B cell (primary cell): ENCODE measurements around the gene ZNRF4. TPM values are rescaled to one million over a fixed set of nuclear protein-coding genes. Genes with fewer than 3 reads are reported as not detected.

Experiments used
- ATAC-seq: fragments of 200-7000 bp; cut with Tn5 transposase; one replicate; pipeline ENCODE4 v1.10.0; 2021; ENCODE audit warnings: low read depth, mild to moderate bottlenecking, moderate number of reproducible peaks, moderate library complexity
- CTCF ChIA-PET: fragments of 350-600 bp; sonication (Branson Sonifier 250); formaldehyde crosslinking; loops from one replicate; lab custom pipeline; 2021; ENCODE audit warnings: antibody characterized with exemption, inconsistent platforms; lab: Charles Lee
- POLR2A ChIA-PET: fragments of 350-600 bp; sonication (Branson Sonifier 250); formaldehyde crosslinking; loops from one replicate; lab custom pipeline; 2021; ENCODE audit warnings: antibody characterized with exemption; lab: Charles Lee
- DNase-seq: peaks from one replicate; pipeline ENCODE4 v3.0.0; 2013
- H2AFZ ChIP-seq: 2 replicates; pipeline ENCODE4 v1.6.1; 2012; ENCODE audit warnings: mild to moderate bottlenecking, low read depth, low read length; ENCODE audit not compliant: insufficient read depth, poor library complexity, severe bottlenecking
- H3K27ac ChIP-seq, 2 donors: 1 replicate in 1 of 2; 2 replicates in 1 of 2; pipeline ENCODE4 v1.5.1; 2012 to 2013; ENCODE audit warnings: low read length in 2 of 2, mild to moderate bottlenecking in 2 of 2, moderate library complexity in 1 of 2
- H3K27me3 ChIP-seq, 4 experiments: fragments of 200-600 bp in 1 of 4; sonication (generic) in 1 of 4; replicated peaks in 1 of 4; 1 replicate in 2 of 4; 2 replicates in 2 of 4; pipeline versions ENCODE4 v1.6.1 to v1.7.0; 2013 to 2016; ENCODE audit warnings: low read length in 3 of 4, mild to moderate bottlenecking in 2 of 4, mixed read lengths in 1 of 4, moderate library complexity in 1 of 4; ENCODE audit not compliant: insufficient read depth in 4 of 4, control insufficient read depth in 3 of 4; ENCODE audit errors: control extremely low read depth in 1 of 4
- H3K36me3 ChIP-seq, 2 experiments: replicated peaks in 1 of 2; 1 replicate in 1 of 2; 2 replicates in 1 of 2; pipeline versions ENCODE4 v1.6.1 to v1.7.1; 2013; ENCODE audit warnings: low read length in 1 of 2; ENCODE audit not compliant: insufficient read depth in 2 of 2, control insufficient read depth in 1 of 2; ENCODE audit errors: control extremely low read depth in 1 of 2, extremely low read depth in 1 of 2
- H3K4me1 ChIP-seq, 2 donors: fragments of 200-600 bp in 1 of 2; sonication (generic) in 1 of 2; 1 replicate in 1 of 2; 2 replicates in 1 of 2; pipeline versions ENCODE4 v1.5.1 to v1.6.1; 2013 to 2017; ENCODE audit warnings: low read length in 2 of 2; ENCODE audit not compliant: control insufficient read depth in 2 of 2, insufficient read depth in 2 of 2
- H3K4me2 ChIP-seq: replicated peaks from 2 replicates; pipeline ENCODE3; 2012; ENCODE audit warnings: mild to moderate bottlenecking, low read depth, low read length; ENCODE audit not compliant: poor library complexity, severe bottlenecking
- H3K4me3 ChIP-seq, 5 experiments: fragments of 200-600 bp in 1 of 5; sonication (generic) in 1 of 5; 1 replicate in 3 of 5; 2 replicates in 2 of 5; pipeline versions ENCODE4 v1.5.1 to v1.7.0; 2011 to 2016; ENCODE audit warnings: low read length in 4 of 5, mild to moderate bottlenecking in 4 of 5, low read depth in 2 of 5, control low read depth in 1 of 5, moderate library complexity in 1 of 5; ENCODE audit not compliant: insufficient read depth in 1 of 5; ENCODE audit errors: control extremely low read depth in 1 of 5, extremely low read depth in 1 of 5
- H3K79me2 ChIP-seq: fragments of 200-600 bp; sonication (generic); one replicate; pipeline ENCODE4 v1.6.0; 2016; ENCODE audit warnings: low read length; ENCODE audit not compliant: control insufficient read depth, insufficient read depth
- H3K9ac ChIP-seq: fragments of 200-600 bp; sonication (generic); 2 replicates; pipeline ENCODE4 v1.6.1; 2017; ENCODE audit warnings: mild to moderate bottlenecking, low read length, moderate library complexity
- H3K9me3 ChIP-seq, 3 donors: one replicate each; pipeline versions ENCODE4 v1.6.1 to v1.7.1; 2013; ENCODE audit warnings: low read length in 2 of 3; ENCODE audit not compliant: control insufficient read depth in 2 of 3, insufficient read depth in 1 of 3; ENCODE audit errors: control extremely low read depth in 1 of 3
- H4K20me1 ChIP-seq: 2 replicates; pipeline ENCODE4 v1.6.0; 2012; ENCODE audit warnings: mild to moderate bottlenecking, low read length; ENCODE audit not compliant: insufficient read depth, control insufficient read depth, poor library complexity, severe bottlenecking
- H3K27ac Mint-ChIP-seq: one replicate; pipeline ENCODE4 v1.8.0; 2021; ENCODE audit warnings: mixed read lengths
- H3K27me3 Mint-ChIP-seq: one replicate; pipeline ENCODE4 v1.8.0; 2021; ENCODE audit warnings: mixed read lengths
- H3K4me1 Mint-ChIP-seq: one replicate; pipeline ENCODE4 v1.8.0; 2021; ENCODE audit warnings: mixed read lengths
- H3K4me3 Mint-ChIP-seq: one replicate; pipeline ENCODE4 v1.8.0; 2021; ENCODE audit warnings: mixed read lengths
- H3K9me3 Mint-ChIP-seq: one replicate; pipeline ENCODE4 v1.8.0; 2022; ENCODE audit warnings: mixed read lengths; ENCODE audit not compliant: insufficient read depth
- EZH2 ChIP-seq: IDR thresholded peaks from 2 replicates; pipeline ENCODE4 v1.6.1; 2012; ENCODE audit warnings: borderline replicate concordance, low read depth, mild to moderate bottlenecking, moderate library complexity, low read length; ENCODE audit not compliant: insufficient read depth, poor library complexity, severe bottlenecking
- WGBS: methylation state at CpG from one replicate; pipeline ENCODE4 v1.1.5; 2013; ENCODE audit warnings: missing lambda C conversion rate; ENCODE audit not compliant: insufficient coverage; 5-methylcytosine and 5-hydroxymethylcytosine counted together
- intact Hi-C: fragments of 100-400 bp; cut with micrococcal nuclease; formaldehyde crosslinking; loops from one replicate; pipeline ENCODE4 v1.10.0; 2022
- polyA plus RNA-seq: library from polyadenylated mRNA; depleted of rRNA; stranded (reverse); fragments of >200 nt; gene quantifications from 2 replicates; pipeline ENCODE4 v1.2.3, GENCODE V29; 2012
- total RNA-seq, 2 donors: library from RNA; stranded (reverse); fragments of 120-200 nt in 1 of 2; gene quantifications; 1 replicate in 1 of 2; 2 replicates in 1 of 2; pipeline versions ENCODE4 v1.2.3 to v1.2.4, GENCODE V29; 2013 to 2022
- TF ChIP-seq, protein P1 (sequence below): fragments of 200-600 bp; IDR thresholded peaks from one replicate; pipeline ENCODE4 v1.8.0; 2022; ENCODE audit warnings: antibody characterized with exemption, mild to moderate bottlenecking

ZNRF4 gene
- total and polyA plus RNA-seq, 2 donors (not counting 1 experiment from before 2014, with no cell fraction given): not detected

DNA sequence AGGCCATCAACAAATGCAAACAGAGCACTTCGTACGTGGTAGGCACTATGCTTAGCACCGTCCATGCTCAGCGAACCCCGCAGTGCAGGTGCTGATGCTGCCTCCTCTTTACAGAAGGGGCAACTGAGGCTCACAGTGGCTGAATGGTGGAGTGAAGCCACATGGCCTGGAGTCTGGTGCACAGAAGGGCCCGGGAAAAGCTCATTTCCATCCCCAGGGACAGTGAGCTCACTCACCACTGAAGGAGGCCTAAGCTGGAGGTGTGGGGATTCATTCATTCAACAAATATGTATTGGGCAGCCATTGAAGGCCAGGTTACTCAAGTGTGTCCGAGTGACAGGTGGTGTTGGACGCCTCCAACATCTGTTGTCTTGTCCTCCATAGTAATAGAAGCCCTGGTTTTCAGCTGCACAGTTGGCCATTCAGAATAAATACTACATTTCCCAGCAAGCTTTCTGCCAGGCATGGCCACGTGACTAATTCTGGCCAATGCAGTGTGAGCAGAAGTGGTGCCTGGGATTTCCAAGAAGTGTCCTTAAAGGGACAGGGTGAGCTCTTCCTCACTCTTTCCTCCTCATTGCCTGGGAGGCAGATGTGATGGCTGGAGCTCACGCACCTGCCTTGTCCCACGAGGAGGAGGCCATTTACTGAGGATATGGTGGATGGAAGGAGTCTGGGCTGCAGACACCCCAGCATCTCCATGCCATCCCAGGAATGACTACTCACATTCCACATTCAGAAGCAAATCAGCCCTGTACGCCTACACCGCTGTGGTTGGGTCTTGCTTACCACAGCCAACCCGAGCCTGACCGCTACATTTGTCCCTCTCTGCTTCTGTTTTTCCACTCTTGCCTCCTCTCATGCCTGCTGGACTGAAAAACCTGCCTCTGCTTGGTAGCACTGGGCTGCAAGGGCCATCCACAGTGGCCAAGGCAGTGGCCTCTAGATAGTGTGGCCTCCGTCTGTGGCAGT lies 2.3 kb upstream of the ZNRF4 start:
- 86% methylated on average over 13 of the region's 16 CpGs for WGBS
- no peak for ATAC-seq
- Histone ChIP-seq H3K4me3 (no peak overlapping the region), H3K27me3 (peaks cover 0 to 6% (median 0%) of the 10 kb centered on the region in 4 experiments), H3K4me1 (no peaks in the 10 kb centered on the region), H3K79me2 (no peaks in the 10 kb centered on the region), H3K9ac (no peak overlapping the region), H3K9me3 (peaks cover 0 to 32% (median 0%) of the 10 kb centered on the region in 3 donors), H3K36me3 (no peaks in the 10 kb centered on the region), H3K27ac (no peak overlapping the region), H2AFZ (no peak overlapping the region), H3K4me2 (no peak overlapping the region), H4K20me1 (no peaks in the 10 kb centered on the region)
- Mint-ChIP-seq H3K4me3 (no peak overlapping the region), H3K27ac (no peak overlapping the region), H3K4me1 (no peaks in the 10 kb centered on the region), H3K9me3 (no peaks in the 10 kb centered on the region), H3K27me3 (peaks cover 9% of the 10 kb centered on the region)
- TF ChIP-seq EZH2: no peak
- TF ChIP-seq, protein P1, sequence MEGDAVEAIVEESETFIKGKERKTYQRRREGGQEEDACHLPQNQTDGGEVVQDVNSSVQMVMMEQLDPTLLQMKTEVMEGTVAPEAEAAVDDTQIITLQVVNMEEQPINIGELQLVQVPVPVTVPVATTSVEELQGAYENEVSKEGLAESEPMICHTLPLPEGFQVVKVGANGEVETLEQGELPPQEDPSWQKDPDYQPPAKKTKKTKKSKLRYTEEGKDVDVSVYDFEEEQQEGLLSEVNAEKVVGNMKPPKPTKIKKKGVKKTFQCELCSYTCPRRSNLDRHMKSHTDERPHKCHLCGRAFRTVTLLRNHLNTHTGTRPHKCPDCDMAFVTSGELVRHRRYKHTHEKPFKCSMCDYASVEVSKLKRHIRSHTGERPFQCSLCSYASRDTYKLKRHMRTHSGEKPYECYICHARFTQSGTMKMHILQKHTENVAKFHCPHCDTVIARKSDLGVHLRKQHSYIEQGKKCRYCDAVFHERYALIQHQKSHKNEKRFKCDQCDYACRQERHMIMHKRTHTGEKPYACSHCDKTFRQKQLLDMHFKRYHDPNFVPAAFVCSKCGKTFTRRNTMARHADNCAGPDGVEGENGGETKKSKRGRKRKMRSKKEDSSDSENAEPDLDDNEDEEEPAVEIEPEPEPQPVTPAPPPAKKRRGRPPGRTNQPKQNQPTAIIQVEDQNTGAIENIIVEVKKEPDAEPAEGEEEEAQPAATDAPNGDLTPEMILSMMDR: no peak
- POLR2A ChIA-PET: no interaction called here
- intact Hi-C loops: no loop called here
- DNase-seq: no peak
- CTCF ChIA-PET: no interaction called here

- TF ChIP-seq, protein P1: no peak
- TF ChIP-seq EZH2: no peak
- H3K36me3 ChIP-seq: no peaks in the 10 kb centered on the region
- H3K27ac Mint-ChIP-seq: no peak overlapping the region
- no peaks in the 10 kb centered on the region for H3K9me3 Mint-ChIP-seq
- no peak overlapping the region for H3K4me3 Mint-ChIP-seq
- intact Hi-C loops: no loop called here
- WGBS: 66% methylated on average over 5 of the region's 5 CpGs
- H3K27me3 Mint-ChIP-seq: no peaks in the 10 kb centered on the region
- H2AFZ ChIP-seq: no peak overlapping the region
- H3K4me1 Mint-ChIP-seq: no peaks in the 10 kb centered on the region
- peaks cover 0 to 4% (median 0%) of the 10 kb centered on the region in 4 experiments for H3K27me3 ChIP-seq
- DNase-seq (no peak), ATAC-seq (no peak)
- ChIA-PET POLR2A (no interaction called here), CTCF (no interaction called here)
- H3K4me2 ChIP-seq: no peak overlapping the region
- no peak overlapping the region for H3K27ac ChIP-seq
- no peaks in the 10 kb centered on the region for H4K20me1 ChIP-seq
- H3K9ac ChIP-seq: no peak overlapping the region
- no peaks in the 10 kb centered on the region for H3K4me1 ChIP-seq
- H3K9me3 ChIP-seq: peaks cover 0 to 35% (median 0%) of the 10 kb centered on the region in 3 donors
- no peaks in the 10 kb centered on the region for H3K79me2 ChIP-seq
- H3K4me3 ChIP-seq: no peak overlapping the region
Observed at GRCh38 chr19:5454743-5455142, 474 bp upstream of the ZNRF4 start.
